WTC11 (cell line): ENCODE measurements around the gene SLC39A7.

ENCODE experiments used
- ATF2 ChIP-seq: sonication (generic); formaldehyde crosslinking; IDR thresholded peaks from 2 replicates; pipeline ENCODE4 v1.8.1; 2022; ENCODE audit warnings: low read depth, missing genetic modification reagents, borderline replicate concordance
- ATF3 ChIP-seq: sonication (generic); formaldehyde crosslinking; conservative IDR thresholded peaks from 2 replicates; pipeline ENCODE4 v1.8.1; 2022; ENCODE audit warnings: mild to moderate bottlenecking, missing genetic modification reagents
- CTCF ChIP-seq: fragments of 200-600 bp; IDR thresholded peaks from 2 replicates; pipeline ENCODE4 v1.8.0; 2022; ENCODE audit warnings: antibody characterized with exemption
- HMGA2 ChIP-seq: fragments of 250-450 bp; sonication (Bioruptor Pico); IDR thresholded peaks from 2 replicates; pipeline ENCODE4 v1.4.0; 2021; ENCODE audit warnings: mild to moderate bottlenecking, moderate library complexity
- JUN ChIP-seq: sonication (generic); formaldehyde crosslinking; IDR thresholded peaks from 2 replicates; pipeline ENCODE4 v1.8.0; 2023; ENCODE audit warnings: mild to moderate bottlenecking, missing genetic modification reagents
- MXD4 ChIP-seq: fragments of 250-450 bp; sonication (Bioruptor Pico); IDR thresholded peaks from 2 replicates; pipeline ENCODE4 v1.8.0; 2021; ENCODE audit warnings: mild to moderate bottlenecking, moderate library complexity, borderline replicate concordance
- NR2C2 ChIP-seq: sonication (generic); formaldehyde crosslinking; IDR thresholded peaks from 2 replicates; pipeline ENCODE4 v1.8.0; 2022; ENCODE audit warnings: mild to moderate bottlenecking, missing genetic modification reagents
- NR3C1 ChIP-seq: sonication (generic); formaldehyde crosslinking; conservative IDR thresholded peaks from 2 replicates; pipeline ENCODE4 v1.8.1; 2023; ENCODE audit warnings: low read depth, mild to moderate bottlenecking, missing genetic modification reagents
- TCF7 ChIP-seq: sonication (generic); formaldehyde crosslinking; IDR thresholded peaks from 2 replicates; pipeline ENCODE4 v1.8.0; 2022; ENCODE audit warnings: mild to moderate bottlenecking, low read depth, missing genetic modification reagents, moderate library complexity
- TP53 ChIP-seq: sonication (generic); formaldehyde crosslinking; IDR thresholded peaks from 2 replicates; pipeline ENCODE4 v1.8.1; 2023; ENCODE audit warnings: mild to moderate bottlenecking, missing genetic modification reagents
- ZNF138 ChIP-seq: sonication (generic); formaldehyde crosslinking; conservative IDR thresholded peaks from 2 replicates; pipeline ENCODE4 v1.8.1; 2022; ENCODE audit warnings: mild to moderate bottlenecking, moderate library complexity, missing genetic modification reagents

GRCh38 chr6:33195304-33196165, 5.1 kb upstream of the SLC39A7 start:
- no peak for TF ChIP-seq NR3C1 (CRISPR knock-in tag)
- TF ChIP-seq JUN (CRISPR knock-in tag), result no peak
- TF ChIP-seq ATF3 (CRISPR knock-in tag), result no peak
- no peak for TF ChIP-seq CTCF
- no peak for TF ChIP-seq NR2C2 (CRISPR knock-in tag)
- no peak for TF ChIP-seq ZNF138
- no peak for TF ChIP-seq TCF7 (CRISPR knock-in tag)
- no peak for TF ChIP-seq ATF2 (CRISPR knock-in tag)
- TF ChIP-seq MXD4 (CRISPR knock-in tag), result no peak
- TF ChIP-seq TP53 (CRISPR knock-in tag), result no peak
- TF ChIP-seq HMGA2 (CRISPR knock-in tag), result no peak
